SJCRH30 (cell line): Measurements from ENCODE around the gene ZBTB40. TPM values are rescaled to one million over a fixed set of nuclear protein-coding genes. Genes with fewer than 3 reads are reported as not detected.

Experiments used
- DNase-seq, 2 experiments: peaks; one replicate each; pipeline ENCODE4 v3.0.0-alpha.2; 2015 to 2020
- H3K27ac ChIP-seq: fragments of 250-450 bp; sonication (Bioruptor Pico); 2 replicates; pipeline ENCODE4 v1.5.1; 2020; ENCODE audit warnings: mild to moderate bottlenecking, moderate library complexity
- H3K27me3 ChIP-seq: fragments of 250-450 bp; sonication (Bioruptor Pico); 2 replicates; pipeline ENCODE4 v1.5.1; 2020; ENCODE audit warnings: mild to moderate bottlenecking, moderate library complexity
- H3K36me3 ChIP-seq: fragments of 250-450 bp; sonication (Bioruptor Pico); 2 replicates; pipeline ENCODE4 v1.5.1; 2020; ENCODE audit warnings: mild to moderate bottlenecking, moderate library complexity
- H3K4me1 ChIP-seq: fragments of 250-450 bp; sonication (Bioruptor Pico); 2 replicates; pipeline ENCODE4 v1.5.1; 2020; ENCODE audit warnings: mild to moderate bottlenecking, moderate library complexity
- H3K4me3 ChIP-seq: fragments of 250-450 bp; sonication (Bioruptor Pico); 2 replicates; pipeline ENCODE4 v1.5.1; 2020; ENCODE audit warnings: mild to moderate bottlenecking, moderate library complexity
- H3K9me3 ChIP-seq: fragments of 250-450 bp; sonication (Bioruptor Pico); replicated peaks from 2 replicates; pipeline ENCODE4 v1.5.1; 2020; ENCODE audit warnings: mild to moderate bottlenecking, moderate library complexity
- total RNA-seq: library from RNA; depleted of rRNA; stranded (reverse); fragments of >200 nt; shearing (Covaris generic); gene quantifications from 2 replicates; pipeline ENCODE4 v1.2.3, GENCODE V29; 2014; rRNA removed

Gene ZBTB40
- total RNA-seq, 1 experiment from 2014 or later, result 20.6 TPM

- Histone ChIP-seq H3K4me1 (no peaks in the 10 kb centered on the region; the same call in 1 of the 2 replicates), H3K36me3 (no peaks in the 10 kb centered on the region), H3K9me3 (no peaks in the 10 kb centered on the region), H3K4me3 (no peak overlapping the region), H3K27ac (no peak overlapping the region), H3K27me3 (peaks cover 5% of the 10 kb centered on the region; the same call in 1 of the 2 replicates)
- DNase-seq, result no peak
Observed at GRCh38 chr1:22570140-22570909, 118.7 kb downstream of the ZBTB40 start.

GRCh38 chr1:22572818-22573217 is 121.2 kb downstream of the ZBTB40 start:
- Histone ChIP-seq H3K9me3 (no peaks in the 10 kb centered on the region), H3K4me1 (no peaks in the 10 kb centered on the region; the same call in 1 of the 2 replicates), H3K4me3 (no peak overlapping the region), H3K27ac (no peak overlapping the region), H3K27me3 (no peaks in the 10 kb centered on the region), H3K36me3 (no peaks in the 10 kb centered on the region)
- peak; percentile 40 to 62 for DNase-seq

GRCh38 chr1:22573237-22573636 is 121.6 kb downstream of the ZBTB40 start:
- H3K36me3 ChIP-seq, result no peaks in the 10 kb centered on the region
- peaks cover 2% of the 10 kb centered on the region; the same call in 1 of the 2 replicates for H3K9me3 ChIP-seq
- H3K4me3 ChIP-seq, result no peak overlapping the region
- H3K27me3 ChIP-seq, result no peaks in the 10 kb centered on the region
- DNase-seq, result no peak
- no peak overlapping the region for H3K27ac ChIP-seq
- H3K4me1 ChIP-seq, result no peaks in the 10 kb centered on the region; the same call in 1 of the 2 replicates

- Histone ChIP-seq H3K36me3 (no peaks in the 10 kb centered on the region), H3K9me3 (peaks cover 12% of the 10 kb centered on the region; the same call in 1 of the 2 replicates), H3K27me3 (no peaks in the 10 kb centered on the region), H3K4me1 (no peaks in the 10 kb centered on the region; the same call in 1 of the 2 replicates), H3K27ac (no peak overlapping the region), H3K4me3 (no peak overlapping the region)
- DNase-seq, result no peak
Observed at GRCh38 chr1:22575532-22576149, 124.0 kb downstream of the ZBTB40 start.

GRCh38 chr1:22576150-22576544 is 124.5 kb downstream of the ZBTB40 start:
- Histone ChIP-seq H3K4me1 (no peaks in the 10 kb centered on the region; the same call in 1 of the 2 replicates), H3K27ac (no peak overlapping the region), H3K36me3 (no peaks in the 10 kb centered on the region), H3K4me3 (no peak overlapping the region), H3K9me3 (peaks cover 12% of the 10 kb centered on the region; the same call in 1 of the 2 replicates), H3K27me3 (no peaks in the 10 kb centered on the region)
- DNase-seq, result no peak

GRCh38 chr1:22576617-22577016 is 125.0 kb downstream of the ZBTB40 start:
- H3K4me1 ChIP-seq, result no peaks in the 10 kb centered on the region; the same call in 1 of the 2 replicates
- no peaks in the 10 kb centered on the region for H3K36me3 ChIP-seq
- H3K27me3 ChIP-seq, result no peaks in the 10 kb centered on the region
- no peak for DNase-seq
- no peak overlapping the region for H3K4me3 ChIP-seq
- H3K27ac ChIP-seq, result no peak overlapping the region
- H3K9me3 ChIP-seq, result peaks cover 12% of the 10 kb centered on the region; the same call in 1 of the 2 replicates

- no peak overlapping the region for H3K27ac ChIP-seq
- no peak overlapping the region for H3K4me3 ChIP-seq
- H3K4me1 ChIP-seq, result peaks cover 14% of the 10 kb centered on the region; the same call in 1 of the 2 replicates
- no peak for DNase-seq
- no peaks in the 10 kb centered on the region for H3K27me3 ChIP-seq
- H3K9me3 ChIP-seq, result peaks cover 12% of the 10 kb centered on the region; the same call in 1 of the 2 replicates
- no peaks in the 10 kb centered on the region for H3K36me3 ChIP-seq
Observed at GRCh38 chr1:22578732-22579361, 127.2 kb downstream of the ZBTB40 start.

- Histone ChIP-seq H3K4me1 (peaks cover 15% of the 10 kb centered on the region; the same call in 1 of the 2 replicates), H3K27me3 (no peaks in the 10 kb centered on the region)
Observed at GRCh38 chr1:22579541-22580155, 128.0 kb downstream of the ZBTB40 start.

More at GRCh38 chr1:22579541-22580155, 128.0 kb downstream of the ZBTB40 start:
- no peak overlapping the region for H3K27ac ChIP-seq
- peak; percentile 40 to 62 for DNase-seq
- peaks cover 12% of the 10 kb centered on the region; the same call in 1 of the 2 replicates for H3K9me3 ChIP-seq
- H3K36me3 ChIP-seq, result no peaks in the 10 kb centered on the region
- H3K4me3 ChIP-seq, result no peak overlapping the region

Other genes with a start within 250 kb of the ZBTB40 start
- gene EPHA8, start 111.6 kb downstream of the ZBTB40 start, total RNA-seq, result 1.3 and 1.5 TPM in 2 replicates
- gene C1QA, start 184.8 kb downstream of the ZBTB40 start, total RNA-seq, result 0.08 and 0.35 TPM in 2 replicates
- not detected in 2 replicates for gene C1QC, start 191.8 kb downstream of the ZBTB40 start, total RNA-seq
- not detected in 2 replicates for gene C1QB, start 201.4 kb downstream of the ZBTB40 start, total RNA-seq